ENCODE results near the gene INPP5J. TPM values are rescaled to one million over a fixed set of nuclear protein-coding genes. Genes with fewer than 3 reads are reported as not detected.

The INPP5J gene
- total and polyA plus RNA-seq, 10 of the 15 experiments (the other 5 are each of a cell fraction or from before 2014, with no cell fraction given) = 0.18 to 2.8 (median 1.5) TPM; not detected in 1

DNA sequence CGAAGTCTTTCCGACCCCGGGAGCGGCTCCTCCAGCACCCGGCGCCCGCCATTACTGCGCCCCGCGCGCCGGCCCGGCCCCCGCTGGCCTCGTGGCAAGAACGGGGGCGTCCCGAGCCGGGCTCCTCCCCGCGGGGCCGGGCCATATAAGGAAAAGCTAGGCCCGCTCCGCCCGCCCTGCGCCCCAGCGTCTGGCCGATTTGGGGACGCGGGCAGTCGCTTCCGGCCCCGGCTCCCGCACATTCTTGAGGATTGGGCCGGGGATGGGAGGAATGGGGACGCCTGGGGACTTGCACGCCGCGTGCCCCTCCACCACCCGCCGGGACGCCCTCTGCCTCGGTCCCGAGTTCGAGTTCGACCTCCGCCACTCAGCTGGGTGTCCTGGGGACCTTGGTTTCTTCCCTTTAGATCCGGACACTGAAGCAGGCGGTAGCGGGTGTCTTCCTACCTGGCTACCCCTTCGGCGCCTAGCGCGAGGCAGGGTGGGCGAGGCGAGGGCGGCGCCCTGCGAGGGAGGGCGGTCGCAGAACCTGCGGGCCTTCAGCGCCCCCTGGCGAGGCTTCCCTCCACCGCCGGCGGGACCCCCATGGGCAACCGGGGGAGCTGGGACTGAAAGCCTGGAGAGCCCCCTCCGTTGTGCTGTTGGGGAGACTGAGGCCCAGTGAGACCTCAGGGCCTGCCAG lies 37.8 kb upstream of the INPP5J start (continued):
- TF ChIP-seq, protein P1, sequence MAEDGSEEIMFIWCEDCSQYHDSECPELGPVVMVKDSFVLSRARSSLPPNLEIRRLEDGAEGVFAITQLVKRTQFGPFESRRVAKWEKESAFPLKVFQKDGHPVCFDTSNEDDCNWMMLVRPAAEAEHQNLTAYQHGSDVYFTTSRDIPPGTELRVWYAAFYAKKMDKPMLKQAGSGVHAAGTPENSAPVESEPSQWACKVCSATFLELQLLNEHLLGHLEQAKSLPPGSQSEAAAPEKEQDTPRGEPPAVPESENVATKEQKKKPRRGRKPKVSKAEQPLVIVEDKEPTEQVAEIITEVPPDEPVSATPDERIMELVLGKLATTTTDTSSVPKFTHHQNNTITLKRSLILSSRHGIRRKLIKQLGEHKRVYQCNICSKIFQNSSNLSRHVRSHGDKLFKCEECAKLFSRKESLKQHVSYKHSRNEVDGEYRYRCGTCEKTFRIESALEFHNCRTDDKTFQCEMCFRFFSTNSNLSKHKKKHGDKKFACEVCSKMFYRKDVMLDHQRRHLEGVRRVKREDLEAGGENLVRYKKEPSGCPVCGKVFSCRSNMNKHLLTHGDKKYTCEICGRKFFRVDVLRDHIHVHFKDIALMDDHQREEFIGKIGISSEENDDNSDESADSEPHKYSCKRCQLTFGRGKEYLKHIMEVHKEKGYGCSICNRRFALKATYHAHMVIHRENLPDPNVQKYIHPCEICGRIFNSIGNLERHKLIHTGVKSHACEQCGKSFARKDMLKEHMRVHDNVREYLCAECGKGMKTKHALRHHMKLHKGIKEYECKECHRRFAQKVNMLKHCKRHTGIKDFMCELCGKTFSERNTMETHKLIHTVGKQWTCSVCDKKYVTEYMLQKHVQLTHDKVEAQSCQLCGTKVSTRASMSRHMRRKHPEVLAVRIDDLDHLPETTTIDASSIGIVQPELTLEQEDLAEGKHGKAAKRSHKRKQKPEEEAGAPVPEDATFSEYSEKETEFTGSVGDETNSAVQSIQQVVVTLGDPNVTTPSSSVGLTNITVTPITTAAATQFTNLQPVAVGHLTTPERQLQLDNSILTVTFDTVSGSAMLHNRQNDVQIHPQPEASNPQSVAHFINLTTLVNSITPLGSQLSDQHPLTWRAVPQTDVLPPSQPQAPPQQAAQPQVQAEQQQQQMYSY (CRISPR knock-in tag; IDR thresholded peaks at IDR 0.05) = no peak
- TF ChIP-seq TCF3 (IDR thresholded peaks at IDR 0.05; ENCODE audit: borderline replicate concordance, insufficient read depth, low read depth, low read length) (peak; percentile 47; the same call in 1 of the 2 replicates), CREB1 (IDR thresholded peaks at IDR 0.05; ENCODE audit: low read depth) (peak; percentile 30; the same call in 1 of the 2 replicates), NR2F1 (conservative IDR thresholded peaks at IDR 0.05) (peak; percentile 56; the same call in 1 of the 2 replicates), SMC3 (IDR thresholded peaks at IDR 0.05; ENCODE audit: borderline replicate concordance, low read length) (peak; percentile 39; the same call in 1 of the 2 replicates), FOXM1 (IDR thresholded peaks at IDR 0.05; ENCODE audit: low read depth, low read length) (no peak), KDM1A (IDR thresholded peaks at IDR 0.05; ENCODE audit: borderline replicate concordance) (no peak), ZNF207 (IDR thresholded peaks at IDR 0.05; ENCODE audit: borderline replicate concordance) (peak; percentile 60; the same call in 1 of the 2 replicates), IKZF2 (IDR thresholded peaks at IDR 0.05) (peak; percentile 20 to 31; a peak in 1 of 4 replicates), CBX3 (IDR thresholded peaks at IDR 0.05; ENCODE audit: borderline replicate concordance, low read depth) (no peak), CHD1 (IDR thresholded peaks at IDR 0.05; ENCODE audit: low read depth, low read length) (peak; percentile 72; the same call in 1 of the 2 replicates)
- TF ChIP-seq, protein P2, sequence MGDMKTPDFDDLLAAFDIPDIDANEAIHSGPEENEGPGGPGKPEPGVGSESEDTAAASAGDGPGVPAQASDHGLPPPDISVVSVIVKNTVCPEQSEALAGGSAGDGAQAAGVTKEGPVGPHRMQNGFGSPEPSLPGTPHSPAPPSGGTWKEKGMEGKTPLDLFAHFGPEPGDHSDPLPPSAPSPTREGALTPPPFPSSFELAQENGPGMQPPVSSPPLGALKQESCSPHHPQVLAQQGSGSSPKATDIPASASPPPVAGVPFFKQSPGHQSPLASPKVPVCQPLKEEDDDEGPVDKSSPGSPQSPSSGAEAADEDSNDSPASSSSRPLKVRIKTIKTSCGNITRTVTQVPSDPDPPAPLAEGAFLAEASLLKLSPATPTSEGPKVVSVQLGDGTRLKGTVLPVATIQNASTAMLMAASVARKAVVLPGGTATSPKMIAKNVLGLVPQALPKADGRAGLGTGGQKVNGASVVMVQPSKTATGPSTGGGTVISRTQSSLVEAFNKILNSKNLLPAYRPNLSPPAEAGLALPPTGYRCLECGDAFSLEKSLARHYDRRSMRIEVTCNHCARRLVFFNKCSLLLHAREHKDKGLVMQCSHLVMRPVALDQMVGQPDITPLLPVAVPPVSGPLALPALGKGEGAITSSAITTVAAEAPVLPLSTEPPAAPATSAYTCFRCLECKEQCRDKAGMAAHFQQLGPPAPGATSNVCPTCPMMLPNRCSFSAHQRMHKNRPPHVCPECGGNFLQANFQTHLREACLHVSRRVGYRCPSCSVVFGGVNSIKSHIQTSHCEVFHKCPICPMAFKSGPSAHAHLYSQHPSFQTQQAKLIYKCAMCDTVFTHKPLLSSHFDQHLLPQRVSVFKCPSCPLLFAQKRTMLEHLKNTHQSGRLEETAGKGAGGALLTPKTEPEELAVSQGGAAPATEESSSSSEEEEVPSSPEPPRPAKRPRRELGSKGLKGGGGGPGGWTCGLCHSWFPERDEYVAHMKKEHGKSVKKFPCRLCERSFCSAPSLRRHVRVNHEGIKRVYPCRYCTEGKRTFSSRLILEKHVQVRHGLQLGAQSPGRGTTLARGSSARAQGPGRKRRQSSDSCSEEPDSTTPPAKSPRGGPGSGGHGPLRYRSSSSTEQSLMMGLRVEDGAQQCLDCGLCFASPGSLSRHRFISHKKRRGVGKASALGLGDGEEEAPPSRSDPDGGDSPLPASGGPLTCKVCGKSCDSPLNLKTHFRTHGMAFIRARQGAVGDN (IDR thresholded peaks at IDR 0.05) = peak; percentile 46; the same call in 1 of the 2 replicates
- TF ChIP-seq, protein P3, sequence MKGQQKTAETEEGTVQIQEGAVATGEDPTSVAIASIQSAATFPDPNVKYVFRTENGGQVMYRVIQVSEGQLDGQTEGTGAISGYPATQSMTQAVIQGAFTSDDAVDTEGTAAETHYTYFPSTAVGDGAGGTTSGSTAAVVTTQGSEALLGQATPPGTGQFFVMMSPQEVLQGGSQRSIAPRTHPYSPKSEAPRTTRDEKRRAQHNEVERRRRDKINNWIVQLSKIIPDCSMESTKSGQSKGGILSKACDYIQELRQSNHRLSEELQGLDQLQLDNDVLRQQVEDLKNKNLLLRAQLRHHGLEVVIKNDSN (IDR thresholded peaks at IDR 0.05; ENCODE audit: borderline replicate concordance, extremely low read length, insufficient read depth, low read depth, low read length) = peak; percentile 40
- TF ChIP-seq, protein P4, sequence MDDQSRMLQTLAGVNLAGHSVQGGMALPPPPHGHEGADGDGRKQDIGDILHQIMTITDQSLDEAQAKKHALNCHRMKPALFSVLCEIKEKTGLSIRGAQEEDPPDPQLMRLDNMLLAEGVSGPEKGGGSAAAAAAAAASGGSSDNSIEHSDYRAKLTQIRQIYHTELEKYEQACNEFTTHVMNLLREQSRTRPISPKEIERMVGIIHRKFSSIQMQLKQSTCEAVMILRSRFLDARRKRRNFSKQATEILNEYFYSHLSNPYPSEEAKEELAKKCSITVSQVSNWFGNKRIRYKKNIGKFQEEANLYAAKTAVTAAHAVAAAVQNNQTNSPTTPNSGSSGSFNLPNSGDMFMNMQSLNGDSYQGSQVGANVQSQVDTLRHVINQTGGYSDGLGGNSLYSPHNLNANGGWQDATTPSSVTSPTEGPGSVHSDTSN (IDR thresholded peaks at IDR 0.05; ENCODE audit: insufficient replicate concordance, low read depth, low read length) = no peak
- TF ChIP-seq, protein P5, sequence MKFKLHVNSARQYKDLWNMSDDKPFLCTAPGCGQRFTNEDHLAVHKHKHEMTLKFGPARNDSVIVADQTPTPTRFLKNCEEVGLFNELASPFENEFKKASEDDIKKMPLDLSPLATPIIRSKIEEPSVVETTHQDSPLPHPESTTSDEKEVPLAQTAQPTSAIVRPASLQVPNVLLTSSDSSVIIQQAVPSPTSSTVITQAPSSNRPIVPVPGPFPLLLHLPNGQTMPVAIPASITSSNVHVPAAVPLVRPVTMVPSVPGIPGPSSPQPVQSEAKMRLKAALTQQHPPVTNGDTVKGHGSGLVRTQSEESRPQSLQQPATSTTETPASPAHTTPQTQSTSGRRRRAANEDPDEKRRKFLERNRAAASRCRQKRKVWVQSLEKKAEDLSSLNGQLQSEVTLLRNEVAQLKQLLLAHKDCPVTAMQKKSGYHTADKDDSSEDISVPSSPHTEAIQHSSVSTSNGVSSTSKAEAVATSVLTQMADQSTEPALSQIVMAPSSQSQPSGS (IDR thresholded peaks at IDR 0.05; ENCODE audit: low read length) = no peak
- TF ChIP-seq, protein P6, sequence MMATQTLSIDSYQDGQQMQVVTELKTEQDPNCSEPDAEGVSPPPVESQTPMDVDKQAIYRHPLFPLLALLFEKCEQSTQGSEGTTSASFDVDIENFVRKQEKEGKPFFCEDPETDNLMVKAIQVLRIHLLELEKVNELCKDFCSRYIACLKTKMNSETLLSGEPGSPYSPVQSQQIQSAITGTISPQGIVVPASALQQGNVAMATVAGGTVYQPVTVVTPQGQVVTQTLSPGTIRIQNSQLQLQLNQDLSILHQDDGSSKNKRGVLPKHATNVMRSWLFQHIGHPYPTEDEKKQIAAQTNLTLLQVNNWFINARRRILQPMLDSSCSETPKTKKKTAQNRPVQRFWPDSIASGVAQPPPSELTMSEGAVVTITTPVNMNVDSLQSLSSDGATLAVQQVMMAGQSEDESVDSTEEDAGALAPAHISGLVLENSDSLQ (IDR thresholded peaks at IDR 0.05) = peak; percentile 64

Data from GM12878 (cell line).